Measurements from ENCODE around the gene CNTNAP5.

Gene CNTNAP5

DNA sequence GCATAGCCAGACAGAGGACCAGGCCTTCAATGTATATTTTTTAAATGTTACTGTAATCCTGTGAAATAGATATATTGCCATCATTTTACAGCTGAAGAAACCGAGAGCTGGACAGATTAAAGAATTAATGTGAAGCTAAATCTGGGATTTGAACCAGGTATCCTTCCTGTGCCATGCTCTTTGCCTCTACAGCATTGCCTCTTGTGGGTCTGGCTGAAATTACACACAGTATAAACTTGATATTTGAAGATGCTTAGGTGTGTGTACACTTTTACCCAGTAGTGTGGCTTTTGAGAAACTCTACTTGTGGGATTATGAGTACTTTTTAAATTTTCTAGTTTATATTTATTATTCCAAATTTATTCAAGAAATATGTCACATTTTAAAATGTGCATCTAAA, 264.5 kb downstream of the CNTNAP5 start:
- H3K27me3 Mint-ChIP-seq (ENCODE audit: low read depth), result no peaks in the 10 kb centered on the region
- H3K9me3 Mint-ChIP-seq, result no peaks in the 10 kb centered on the region
- H3K4me1 Mint-ChIP-seq (ENCODE audit: low read depth), result no peaks in the 10 kb centered on the region
- H3K36me3 Mint-ChIP-seq (ENCODE audit: low read depth), result no peaks in the 10 kb centered on the region
- no peak overlapping the region for H3K4me3 Mint-ChIP-seq
- no peak overlapping the region for H3K27ac Mint-ChIP-seq

DNA sequence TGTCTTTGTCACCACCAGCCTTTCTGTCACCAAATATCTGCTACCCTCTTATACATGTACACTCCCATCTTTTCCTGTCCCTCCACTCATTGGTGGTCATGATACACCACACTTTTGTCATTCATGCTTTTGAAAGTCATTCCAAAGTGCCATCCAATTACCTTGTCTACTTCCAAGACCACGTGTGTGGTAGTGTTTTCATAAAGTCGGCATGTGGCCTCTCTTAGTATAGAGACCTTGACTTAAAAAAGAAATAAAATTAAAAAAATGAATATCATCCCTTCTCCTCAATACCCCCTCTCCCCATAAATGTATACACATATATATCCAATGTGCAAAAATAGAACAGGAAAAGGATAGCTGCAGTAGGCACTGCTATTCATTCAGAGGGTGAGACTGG, 271.4 kb downstream of the CNTNAP5 start:
- no peaks in the 10 kb centered on the region for H3K27me3 Mint-ChIP-seq (ENCODE audit: low read depth)
- no peaks in the 10 kb centered on the region for H3K36me3 Mint-ChIP-seq (ENCODE audit: low read depth)
- H3K4me1 Mint-ChIP-seq (ENCODE audit: low read depth), result no peaks in the 10 kb centered on the region
- no peak overlapping the region for H3K27ac Mint-ChIP-seq
- H3K4me3 Mint-ChIP-seq, result no peak overlapping the region
- H3K9me3 Mint-ChIP-seq, result peaks cover 5% of the 10 kb centered on the region

DNA sequence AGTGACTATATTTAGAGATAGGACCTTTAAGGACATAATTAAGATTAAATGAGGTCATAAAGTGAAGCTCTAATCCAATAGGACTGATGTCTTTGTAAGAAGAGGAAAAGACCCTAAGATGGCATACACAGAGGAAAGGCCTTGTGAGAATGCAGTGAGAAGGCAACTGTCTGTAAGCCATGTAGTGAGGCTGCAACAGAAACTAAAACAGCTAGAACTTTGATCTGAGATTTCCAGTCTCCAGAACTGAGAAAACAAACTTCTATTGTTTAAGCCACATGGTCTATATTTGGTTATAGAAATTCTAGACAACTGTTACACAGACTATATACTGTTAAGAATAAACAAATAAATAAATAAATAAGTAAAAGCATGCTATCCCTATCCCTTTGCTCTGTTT, 276.8 kb downstream of the CNTNAP5 start:
- H3K4me1 Mint-ChIP-seq (ENCODE audit: low read depth), result no peaks in the 10 kb centered on the region
- H3K9me3 Mint-ChIP-seq, result peaks cover 12% of the 10 kb centered on the region
- H3K27ac Mint-ChIP-seq, result no peak overlapping the region
- H3K36me3 Mint-ChIP-seq (ENCODE audit: low read depth), result no peaks in the 10 kb centered on the region
- H3K27me3 Mint-ChIP-seq (ENCODE audit: low read depth), result no peaks in the 10 kb centered on the region
- no peak overlapping the region for H3K4me3 Mint-ChIP-seq

DNA sequence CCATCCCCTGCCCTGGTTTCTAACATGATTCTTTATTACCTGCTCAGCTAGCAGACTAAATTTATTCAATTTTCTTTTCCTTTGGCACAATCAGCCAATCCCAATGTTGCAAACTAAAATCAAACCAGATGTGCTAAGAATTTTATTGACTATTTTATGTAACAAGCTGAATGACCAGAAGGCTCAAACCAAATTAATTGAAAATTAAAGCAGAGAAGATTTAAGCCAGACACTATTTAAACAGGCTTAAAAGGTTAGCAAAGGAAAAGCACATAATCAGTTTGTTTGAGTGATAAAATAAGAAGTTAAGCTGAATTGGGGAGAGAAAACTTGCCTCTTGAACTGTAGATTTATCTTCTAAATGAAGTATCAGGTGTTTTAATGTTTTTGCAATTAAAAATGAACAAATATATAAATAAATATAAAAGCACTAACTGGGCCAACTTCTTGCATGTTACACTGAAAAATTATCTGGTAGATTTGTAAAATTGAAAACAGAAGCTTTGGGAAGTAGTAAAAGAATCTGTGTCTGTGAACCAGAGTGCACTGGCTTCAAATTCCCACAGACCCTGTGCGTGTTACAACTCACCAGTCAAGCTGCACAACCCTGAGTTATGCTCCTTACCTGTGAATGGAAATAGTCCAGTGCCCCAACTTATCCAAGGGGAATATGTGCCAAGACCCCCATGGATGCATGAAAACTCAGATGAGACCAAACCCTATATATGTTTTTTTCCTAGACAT, 283.4 kb downstream of the CNTNAP5 start:
- H3K4me3 Mint-ChIP-seq, result no peak overlapping the region
- peaks cover 7% of the 10 kb centered on the region for H3K9me3 Mint-ChIP-seq
- H3K36me3 Mint-ChIP-seq (ENCODE audit: low read depth), result no peaks in the 10 kb centered on the region
- no peaks in the 10 kb centered on the region for H3K27me3 Mint-ChIP-seq (ENCODE audit: low read depth)
- H3K27ac Mint-ChIP-seq, result no peak overlapping the region
- no peaks in the 10 kb centered on the region for H3K4me1 Mint-ChIP-seq (ENCODE audit: low read depth)

DNA sequence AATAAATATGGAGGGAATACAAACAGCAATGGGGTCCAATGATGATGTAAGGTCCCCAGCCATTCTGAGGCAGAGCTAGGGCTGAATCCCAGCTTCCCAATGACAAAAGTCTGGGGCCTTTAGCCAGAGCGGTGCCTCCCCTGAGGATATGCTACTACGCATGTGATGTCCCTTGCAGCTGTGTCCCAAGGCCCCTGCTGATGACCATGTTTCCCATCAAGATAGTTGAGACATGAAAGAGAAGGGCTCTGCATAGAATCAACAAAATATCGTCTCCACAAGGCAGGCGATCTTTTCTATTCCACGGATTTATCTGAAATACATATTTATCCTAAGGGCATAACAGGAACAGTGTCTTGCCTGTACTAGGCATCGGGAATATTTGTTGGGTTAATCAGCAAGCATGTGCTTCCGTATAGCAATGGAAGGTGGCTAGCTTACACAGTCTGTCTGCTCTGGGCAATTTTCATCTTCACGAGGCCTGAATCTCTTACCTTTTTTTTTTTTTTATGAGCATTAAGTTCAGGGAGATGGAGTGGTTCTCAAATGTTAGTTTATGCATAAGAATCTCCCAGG, 284.6 kb downstream of the CNTNAP5 start:
- H3K27ac Mint-ChIP-seq, result no peak overlapping the region
- H3K4me1 Mint-ChIP-seq (ENCODE audit: low read depth), result no peaks in the 10 kb centered on the region
- H3K9me3 Mint-ChIP-seq, result peaks cover 7% of the 10 kb centered on the region
- H3K36me3 Mint-ChIP-seq (ENCODE audit: low read depth), result no peaks in the 10 kb centered on the region
- no peak overlapping the region for H3K4me3 Mint-ChIP-seq
- H3K27me3 Mint-ChIP-seq (ENCODE audit: low read depth), result no peaks in the 10 kb centered on the region

DNA sequence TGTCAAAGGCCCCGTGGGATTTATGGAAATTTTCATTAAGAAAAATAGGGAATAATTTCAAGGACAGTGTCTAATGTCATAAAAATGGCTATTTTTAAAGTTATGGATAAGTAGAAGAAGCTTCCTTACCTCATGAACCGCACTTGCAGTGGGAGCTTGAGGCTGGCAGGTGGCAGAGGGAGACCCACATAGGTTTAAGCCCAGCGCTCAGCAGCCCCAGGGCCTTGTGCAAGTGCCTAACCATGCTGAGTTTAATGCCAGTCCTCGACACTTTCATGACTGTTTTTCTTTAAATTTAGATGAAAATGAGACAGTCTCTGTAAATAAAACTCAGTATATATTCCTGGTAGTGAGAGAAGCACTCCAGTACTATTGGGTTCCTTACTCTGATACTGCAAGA, 285.6 kb downstream of the CNTNAP5 start:
- H3K4me3 Mint-ChIP-seq, result no peak overlapping the region
- no peak overlapping the region for H3K27ac Mint-ChIP-seq
- H3K36me3 Mint-ChIP-seq (ENCODE audit: low read depth), result no peaks in the 10 kb centered on the region
- no peaks in the 10 kb centered on the region for H3K27me3 Mint-ChIP-seq (ENCODE audit: low read depth)
- H3K9me3 Mint-ChIP-seq, result peaks cover 7% of the 10 kb centered on the region
- no peaks in the 10 kb centered on the region for H3K4me1 Mint-ChIP-seq (ENCODE audit: low read depth)

DNA sequence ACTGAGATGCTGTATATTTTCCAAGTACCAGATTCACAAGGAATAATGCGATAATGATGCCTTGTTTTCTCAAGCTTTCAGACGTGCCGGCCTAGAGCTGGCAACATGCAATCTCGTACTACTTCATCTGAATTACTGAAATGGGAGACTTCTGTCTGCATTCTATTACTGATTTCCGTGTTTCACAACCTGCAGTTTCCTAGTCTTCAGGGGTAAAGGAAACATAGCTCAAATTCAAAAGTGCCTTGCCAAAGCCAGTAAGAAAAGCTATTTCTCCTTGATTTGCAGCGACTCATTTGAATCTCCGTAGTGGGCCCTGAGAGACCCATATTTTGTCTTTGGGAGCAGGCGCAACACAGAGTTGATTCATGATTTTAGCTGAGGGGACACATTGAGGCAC, 289.0 kb downstream of the CNTNAP5 start:
- Mint-ChIP-seq H3K27me3 (ENCODE audit: low read depth) (no peaks in the 10 kb centered on the region), H3K4me3 (no peak overlapping the region), H3K4me1 (ENCODE audit: low read depth) (no peaks in the 10 kb centered on the region), H3K27ac (no peak overlapping the region), H3K36me3 (ENCODE audit: low read depth) (no peaks in the 10 kb centered on the region), H3K9me3 (no peaks in the 10 kb centered on the region)

DNA sequence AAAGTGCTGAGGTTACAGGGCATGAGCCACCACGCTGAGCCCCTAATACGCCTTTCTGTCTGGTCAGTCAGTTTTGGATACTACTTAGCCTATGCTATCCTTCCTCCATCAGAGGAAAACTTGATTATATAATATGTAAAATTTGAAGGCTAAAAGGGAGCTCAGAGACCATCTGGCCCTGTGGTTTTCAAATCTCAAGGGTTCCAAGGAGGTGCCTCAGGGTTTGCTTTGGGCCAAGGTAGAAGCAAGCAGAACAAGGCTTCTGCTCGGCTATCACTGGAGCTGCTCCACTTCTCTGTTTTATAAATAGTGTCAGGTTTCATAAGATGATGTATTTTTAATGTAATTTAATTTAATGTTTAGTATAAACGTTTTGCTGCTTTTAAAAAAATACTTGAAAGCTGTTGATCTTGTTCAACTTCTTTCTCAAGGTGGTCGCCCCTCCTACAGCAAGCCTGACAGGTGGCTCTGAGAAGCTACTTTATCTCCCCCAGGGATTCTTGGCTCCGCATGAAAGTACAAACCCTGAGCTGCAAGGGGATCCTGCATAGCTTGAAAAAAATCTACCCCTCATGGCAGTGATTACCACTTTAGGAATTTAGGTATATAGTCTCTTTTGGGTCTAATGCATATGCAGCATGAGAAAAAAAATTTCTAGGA, 290.3 kb downstream of the CNTNAP5 start:
- Mint-ChIP-seq H3K9me3 (peaks cover 5% of the 10 kb centered on the region), H3K27me3 (ENCODE audit: low read depth) (no peaks in the 10 kb centered on the region), H3K36me3 (ENCODE audit: low read depth) (no peaks in the 10 kb centered on the region)

DNA sequence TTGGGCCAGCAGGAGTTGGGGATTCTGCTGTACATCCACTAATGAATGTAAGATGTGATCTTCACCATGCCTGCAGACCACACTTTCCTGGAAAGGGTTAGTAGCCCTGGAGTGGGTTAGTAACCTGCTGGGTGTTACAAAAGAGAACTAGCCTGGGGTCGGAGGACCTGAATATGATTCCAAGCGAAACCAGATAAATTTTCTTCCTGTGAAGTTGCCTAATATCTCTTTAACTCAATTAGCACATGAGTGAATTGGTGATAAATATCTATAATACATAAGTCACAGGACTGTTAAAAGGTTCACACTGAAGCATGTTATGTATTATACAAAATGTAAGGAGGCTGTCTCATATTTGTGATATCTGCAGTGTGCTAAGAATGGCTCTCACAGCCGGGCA, 291.0 kb downstream of the CNTNAP5 start:
- no peaks in the 10 kb centered on the region for H3K4me1 Mint-ChIP-seq (ENCODE audit: low read depth)
- no peaks in the 10 kb centered on the region for H3K27me3 Mint-ChIP-seq (ENCODE audit: low read depth)
- H3K4me3 Mint-ChIP-seq, result no peak overlapping the region
- H3K36me3 Mint-ChIP-seq (ENCODE audit: low read depth), result no peaks in the 10 kb centered on the region
- no peak overlapping the region for H3K27ac Mint-ChIP-seq
- H3K9me3 Mint-ChIP-seq, result peaks cover 5% of the 10 kb centered on the region

More for the DNA sequence above, 290.3 kb downstream of the CNTNAP5 start:
- Mint-ChIP-seq H3K4me3 (no peak overlapping the region), H3K27ac (no peak overlapping the region), H3K4me1 (ENCODE audit: low read depth) (no peaks in the 10 kb centered on the region)

DNA sequence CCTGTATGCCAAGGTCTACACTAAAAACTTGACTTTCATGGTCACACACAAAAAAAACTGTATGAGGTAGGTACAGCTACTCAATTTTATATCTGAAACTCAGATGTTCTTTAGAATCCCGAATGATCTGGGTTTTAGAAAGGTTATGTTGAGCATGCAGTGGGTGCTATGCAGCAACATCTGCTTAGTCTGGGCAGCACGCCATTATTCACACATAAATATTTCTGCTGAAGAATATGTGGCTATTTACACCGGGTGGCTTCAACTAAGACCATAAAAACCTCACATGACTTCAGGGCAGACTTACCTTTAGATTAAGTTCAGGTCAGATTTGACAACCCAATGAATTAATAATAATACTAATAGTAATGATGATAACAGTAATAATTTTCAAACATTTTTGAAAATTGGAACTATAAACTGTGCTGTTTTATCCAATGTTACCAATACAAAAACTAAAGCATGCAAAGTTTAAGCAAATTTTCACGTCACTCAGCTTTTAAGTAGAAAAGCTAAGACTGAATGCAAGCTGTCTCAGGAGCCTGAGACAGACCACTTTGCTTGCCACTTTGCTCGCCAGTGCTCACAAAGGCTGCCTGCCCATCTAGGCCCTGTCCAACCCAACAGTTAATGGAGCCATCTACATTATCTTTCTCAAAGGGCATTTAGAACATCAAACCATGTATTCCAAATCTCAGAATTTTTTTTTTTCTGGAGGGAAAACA, 292.0 kb downstream of the CNTNAP5 start:
- no peak overlapping the region for H3K4me3 Mint-ChIP-seq
- H3K4me1 Mint-ChIP-seq (ENCODE audit: low read depth), result no peaks in the 10 kb centered on the region
- no peaks in the 10 kb centered on the region for H3K27me3 Mint-ChIP-seq (ENCODE audit: low read depth)
- no peaks in the 10 kb centered on the region for H3K36me3 Mint-ChIP-seq (ENCODE audit: low read depth)
- H3K9me3 Mint-ChIP-seq, result peaks cover 5% of the 10 kb centered on the region
- no peak overlapping the region for H3K27ac Mint-ChIP-seq

DNA sequence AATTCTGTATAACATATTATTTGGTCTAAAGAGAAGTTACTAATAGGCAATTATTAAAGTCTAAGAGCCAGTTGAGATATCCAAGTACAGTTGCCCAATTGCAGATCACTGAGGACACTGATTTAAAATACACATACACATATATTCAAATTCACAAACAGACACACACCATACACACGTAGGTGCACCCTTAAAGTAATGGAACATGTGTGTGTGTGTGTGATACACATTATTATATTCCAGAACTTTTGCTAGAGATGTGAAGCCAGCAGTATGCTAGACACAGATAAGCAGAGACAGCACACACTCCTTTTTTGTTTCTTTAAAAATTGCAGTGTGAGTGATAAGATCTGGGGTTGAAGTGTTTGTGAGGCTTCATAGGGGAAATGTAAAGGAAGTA, 292.5 kb downstream of the CNTNAP5 start:
- Mint-ChIP-seq H3K36me3 (ENCODE audit: low read depth) (no peaks in the 10 kb centered on the region), H3K27ac (no peak overlapping the region), H3K9me3 (peaks cover 5% of the 10 kb centered on the region), H3K27me3 (ENCODE audit: low read depth) (no peaks in the 10 kb centered on the region), H3K4me1 (ENCODE audit: low read depth) (no peaks in the 10 kb centered on the region), H3K4me3 (no peak overlapping the region)

DNA sequence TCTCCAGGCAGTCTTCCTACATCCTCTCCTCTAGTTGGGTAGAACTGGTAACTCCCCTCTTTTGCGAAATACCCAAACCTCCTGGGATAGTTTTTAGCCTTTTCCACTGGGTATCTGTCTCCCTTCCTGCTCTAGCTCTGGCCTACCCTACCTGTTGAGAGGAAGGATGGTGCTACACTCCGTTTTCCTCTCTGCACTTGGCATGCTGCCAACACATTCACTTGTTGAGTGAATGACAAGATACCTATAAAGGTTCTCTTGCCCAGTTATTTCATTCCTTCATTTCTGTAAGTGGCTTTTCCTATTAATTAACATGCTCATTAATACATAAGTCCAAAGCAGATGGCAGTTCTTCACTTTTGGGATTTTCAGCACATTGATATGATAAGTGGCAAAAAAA, 293.8 kb downstream of the CNTNAP5 start:
- Mint-ChIP-seq H3K27ac (no peak overlapping the region), H3K27me3 (ENCODE audit: low read depth) (no peaks in the 10 kb centered on the region), H3K9me3 (peaks cover 5% of the 10 kb centered on the region), H3K36me3 (ENCODE audit: low read depth) (no peaks in the 10 kb centered on the region), H3K4me3 (no peak overlapping the region), H3K4me1 (ENCODE audit: low read depth) (no peaks in the 10 kb centered on the region)

DNA sequence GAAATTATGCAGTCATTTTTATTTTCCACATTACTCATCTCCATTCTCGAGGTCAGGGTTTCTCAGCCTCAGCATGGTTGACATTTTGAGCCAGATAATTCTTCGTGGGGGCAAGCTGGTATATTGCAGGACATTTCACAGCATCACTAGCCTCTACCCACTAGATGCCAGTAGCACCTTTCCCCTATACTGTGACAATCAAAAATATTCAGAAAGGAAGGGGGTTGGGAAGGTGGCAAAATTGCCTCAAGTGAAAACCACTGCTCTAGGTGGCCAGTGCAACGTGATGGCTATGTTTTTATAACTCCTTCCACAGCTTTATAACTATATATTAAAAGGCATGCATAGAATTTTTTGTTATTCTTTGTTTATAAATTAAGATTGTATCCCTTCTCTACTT, 294.5 kb downstream of the CNTNAP5 start:
- Mint-ChIP-seq H3K27me3 (ENCODE audit: low read depth) (no peaks in the 10 kb centered on the region), H3K9me3 (peaks cover 5% of the 10 kb centered on the region), H3K36me3 (ENCODE audit: low read depth) (no peaks in the 10 kb centered on the region), H3K4me1 (ENCODE audit: low read depth) (no peaks in the 10 kb centered on the region), H3K27ac (no peak overlapping the region), H3K4me3 (no peak overlapping the region)

DNA sequence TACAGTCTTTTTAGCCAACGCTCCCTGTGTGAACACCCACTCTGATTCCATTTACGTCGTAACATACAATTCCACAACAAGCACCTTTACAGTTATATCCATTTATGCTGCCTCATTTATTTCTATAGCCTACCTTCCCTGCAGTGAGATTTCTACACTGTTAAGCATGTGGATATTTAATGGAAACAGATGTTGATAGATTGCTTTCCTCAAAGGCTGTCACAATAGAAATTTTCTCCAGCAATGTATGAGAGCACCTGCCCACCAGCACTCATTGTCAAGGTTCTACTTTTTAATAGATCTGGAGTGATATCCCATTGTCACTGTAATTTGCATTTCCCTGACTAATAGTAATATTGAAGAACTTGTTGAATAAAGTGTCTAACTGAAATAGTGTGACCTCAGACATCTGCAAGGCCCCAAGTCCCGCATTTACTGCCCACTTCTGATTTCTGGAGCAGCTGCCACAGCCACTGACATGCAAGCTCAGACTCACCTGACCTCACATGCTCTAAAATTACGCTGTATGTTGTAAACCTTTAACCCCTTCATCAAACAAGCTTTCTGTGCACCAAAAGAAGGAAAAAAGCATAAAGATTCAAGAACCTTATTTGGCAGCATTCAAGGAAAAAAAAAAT, 295.1 kb downstream of the CNTNAP5 start:
- Mint-ChIP-seq H3K4me1 (ENCODE audit: low read depth) (no peaks in the 10 kb centered on the region), H3K27ac (no peak overlapping the region), H3K27me3 (ENCODE audit: low read depth) (no peaks in the 10 kb centered on the region), H3K36me3 (ENCODE audit: low read depth) (no peaks in the 10 kb centered on the region), H3K9me3 (peaks cover 5% of the 10 kb centered on the region), H3K4me3 (no peak overlapping the region)
